HepG2 (cell line): ENCODE data around the gene PTH1R. TPM values are rescaled to one million over a fixed set of nuclear protein-coding genes. Genes with fewer than 3 reads are reported as not detected.

Experiments
- ATAC-seq: fragments of 200-7000 bp; cut with Tn5 transposase; 3 replicates; pipeline ENCODE4 v1.9.1; 2020; ENCODE audit warnings: mild to moderate bottlenecking, moderate library complexity
- BruUV-seq: library from RNA; stranded (reverse); fragments of 400-500 nt; replicated peaks from 2 replicates; lab custom pipeline; 2021; lab: Mats Ljungman, UMichigan
- CTCF ChIA-PET: fragments of 300-600 bp; formaldehyde crosslinking; extraction: SDS; loops from one replicate; lab custom pipeline; 2021; ENCODE audit warnings: low total read pairs, inconsistent platforms, low intra/inter-chr PET ratio; lab: Yijun Ruan, JAX
- POLR2A ChIA-PET: fragments of 350-600 bp; sonication (Branson Sonifier 250); formaldehyde crosslinking; loops from one replicate; lab custom pipeline; 2020; ENCODE audit warnings: antibody characterized with exemption, inconsistent platforms; lab: Yijun Ruan, JAX
- DNase-seq: peaks from one replicate; pipeline ENCODE4 v3.0.0-alpha.2; 2015; ENCODE audit warnings: low spot score
- FAIRE-seq: peaks from 3 replicates; lab custom pipeline; 2011; peaks lifted over from hg19 to GRCh38; lab: Jason Lieb, UNC
- H2AFZ ChIP-seq: one replicate; pipeline ENCODE4 v1.6.1; 2011; ENCODE audit warnings: low read length, inconsistent platforms
- H3K27ac ChIP-seq: fragments of 300-600 bp; 3 replicates; pipeline ENCODE4 v1.8.0; 2011; ENCODE audit warnings: mixed run types, mild to moderate bottlenecking, mixed read lengths, low read length, inconsistent platforms; ENCODE audit not compliant: insufficient read depth; ENCODE audit errors: extremely low read length
- H3K27me3 ChIP-seq, 2 experiments: fragments of 200-600 bp in 1 of 2; 2 replicates in 1 of 2; 3 replicates in 1 of 2; pipeline versions ENCODE4 v1.6.0 to v1.8.0; 2011; ENCODE audit warnings: low read length in 2 of 2, mild to moderate bottlenecking in 2 of 2, moderate library complexity in 2 of 2, inconsistent platforms in 1 of 2; ENCODE audit not compliant: insufficient read depth in 2 of 2, control insufficient read depth in 1 of 2
- H3K36me3 ChIP-seq, 2 experiments: fragments of 200-600 bp in 1 of 2; replicated peaks in 1 of 2; 2 replicates in 1 of 2; 3 replicates in 1 of 2; pipeline versions ENCODE4 v1.5.1 to v1.8.0; 2011; ENCODE audit warnings: low read length in 2 of 2, inconsistent platforms in 1 of 2; ENCODE audit not compliant: insufficient read depth in 2 of 2, control insufficient read depth in 1 of 2
- H3K4me1 ChIP-seq: 2 replicates; pipeline ENCODE4 v1.5.1; 2012; ENCODE audit warnings: low read length, inconsistent platforms; ENCODE audit not compliant: insufficient read depth
- H3K4me2 ChIP-seq: 2 replicates; pipeline ENCODE4 v1.6.0; 2011; ENCODE audit warnings: low read depth, low read length, inconsistent platforms
- H3K4me3 ChIP-seq, 3 experiments: fragments of 200-600 bp in 1 of 3; sonication (generic), shearing (Covaris generic) in 1 of 3; replicated peaks in 1 of 3; 2 replicates each; pipeline ENCODE4 v1.5.1; 2011 to 2016; ENCODE audit warnings: low read length in 3 of 3, inconsistent platforms in 2 of 3, low read depth in 2 of 3, mild to moderate bottlenecking in 2 of 3, control low read depth in 1 of 3, mixed read lengths in 1 of 3; ENCODE audit not compliant: insufficient read depth in 1 of 3
- H3K79me2 ChIP-seq: one replicate; pipeline ENCODE4 v1.6.1; 2011; ENCODE audit warnings: low read length, inconsistent platforms; ENCODE audit not compliant: insufficient read depth
- H3K9ac ChIP-seq: 2 replicates; pipeline ENCODE4 v1.6.0; 2011; ENCODE audit warnings: mild to moderate bottlenecking, low read depth, low read length, inconsistent platforms; ENCODE audit not compliant: insufficient read depth
- H3K9me3 ChIP-seq: 2 replicates; pipeline ENCODE4 v1.5.1; 2012; ENCODE audit warnings: mild to moderate bottlenecking, low read length
- H4K20me1 ChIP-seq: 2 replicates; pipeline ENCODE4 v1.6.0; 2011; ENCODE audit warnings: inconsistent platforms, mild to moderate bottlenecking, low read length, moderate library complexity; ENCODE audit not compliant: insufficient read depth
- BORCS8-MEF2B ChIP-seq: sonication (generic); formaldehyde crosslinking; IDR thresholded peaks from 2 replicates; pipeline ENCODE4 v1.8.0; 2022; ENCODE audit warnings: mild to moderate bottlenecking, missing genetic modification reagents
- HNF1B ChIP-seq: sonication (generic); formaldehyde crosslinking; IDR thresholded peaks from 2 replicates; pipeline ENCODE4 v1.5.1; 2020; ENCODE audit warnings: mild to moderate bottlenecking, moderate library complexity, missing genetic modification reagents
- TEF ChIP-seq: sonication (generic); formaldehyde crosslinking; IDR thresholded peaks from 2 replicates; pipeline ENCODE4 v1.5.0; 2020; ENCODE audit warnings: missing genetic modification reagents
- TRIM22 ChIP-seq: fragments of 450-650 bp; IDR thresholded peaks from 2 replicates; pipeline ENCODE4 v1.6.1; 2017
- ZBTB42 ChIP-seq: sonication (generic); formaldehyde crosslinking; IDR thresholded peaks from 2 replicates; pipeline ENCODE4 v1.5.0; 2020; ENCODE audit warnings: mild to moderate bottlenecking, missing genetic modification reagents
- ZFX ChIP-seq: sonication (generic); formaldehyde crosslinking; IDR thresholded peaks from 2 replicates; pipeline ENCODE4 v1.4.0; 2020; ENCODE audit warnings: mild to moderate bottlenecking, low read depth, missing genetic modification reagents, moderate library complexity
- ZNF235 ChIP-seq: sonication (generic); formaldehyde crosslinking; IDR thresholded peaks from 2 replicates; pipeline ENCODE4 v1.8.1; 2023; ENCODE audit warnings: mild to moderate bottlenecking, missing genetic modification reagents, borderline replicate concordance
- ZNF430 ChIP-seq: sonication (generic); formaldehyde crosslinking; IDR thresholded peaks from 2 replicates; pipeline ENCODE4 v1.9.0; 2021; ENCODE audit warnings: mild to moderate bottlenecking, missing genetic modification reagents
- WGBS: methylation state at CpG from one replicate; pipeline ENCODE4 v1.1.6; 2017; ENCODE audit warnings: low lambda C conversion rate; 5-methylcytosine and 5-hydroxymethylcytosine counted together
- in situ Hi-C: cut with HindIII; loops from 2 replicates; pipeline ENCODE4 v1.10.0; 2017; ENCODE audit warnings: low pct_unique_long_range_greater_than_20kb; ENCODE audit not compliant: extremely low pct_ligation_motif_present
- intact Hi-C: fragments of 100-400 bp; cut with micrococcal nuclease; formaldehyde crosslinking; loops from one replicate; pipeline ENCODE4 v1.10.0; 2022; ENCODE audit not compliant: unreplicated experiment
- polyA plus RNA-seq, 8 experiments: library from polyadenylated mRNA; depleted of rRNA in 3 of 8; stranded (reverse) in 7 of 8; unstranded in 1 of 8; fragments of >200 nt; fragmentation: Illumina TruSeq in 4 of 8; extraction: Trizol in 4 of 8; gene quantifications; 2 replicates each; pipeline versions ENCODE4 v1.2.1 to v1.2.3, GENCODE V29; 2011 to 2016; ENCODE audit warnings: low read depth in 4 of 8, missing spikeins in 1 of 8, mixed read lengths in 1 of 8; ENCODE audit not compliant: insufficient read depth in 1 of 8
- total RNA-seq, 5 experiments: library from RNA; depleted of rRNA; stranded (reverse); fragments of >200 nt; fragmentation: Illumina TruSeq; extraction: Trizol; gene quantifications; 2 replicates each; pipeline ENCODE4 v1.2.3, GENCODE V29; 2016; ENCODE audit warnings: low read depth in 1 of 5

The PTH1R gene
- total and polyA plus RNA-seq, 2 of the 13 experiments (the other 11 are each of a cell fraction or from before 2014, with no cell fraction given), result not detected

GRCh38 chr3:46860810-46861604, 16.5 kb upstream of the PTH1R start:
- ATAC-seq (no peak; the same call in 2 of the 3 replicates), FAIRE-seq (no peak), DNase-seq (no peak)
- H3K36me3 ChIP-seq, result no peaks in the 10 kb centered on the region
- H3K27ac ChIP-seq, result no peak overlapping the region
- intact Hi-C loops, result loop anchor here (2.0 kb wide), 1 partner anchor 32 kb away; no protein-coding TSS in a partner anchor
- H3K4me3 ChIP-seq, result no peak overlapping the region
- 50% methylated on average over 4 of the region's 10 CpGs for WGBS
- no TSS peak for BruUV-seq
- H4K20me1 ChIP-seq, result no peaks in the 10 kb centered on the region
- no peaks in the 10 kb centered on the region for H3K79me2 ChIP-seq
- H3K27me3 ChIP-seq, result peaks cover 5 to 17% of the 10 kb centered on the region in 2 experiments; a peak in 3 of 5 replicates
- no peak overlapping the region for H3K9ac ChIP-seq
- H3K9me3 ChIP-seq, result no peaks in the 10 kb centered on the region
- ChIA-PET CTCF (no interaction called here), POLR2A (no interaction called here)
- TF ChIP-seq BORCS8-MEF2B (CRISPR knock-in tag) (no peak), HNF1B (no peak), ZNF235 (CRISPR knock-in tag) (no peak), TEF (CRISPR knock-in tag) (no peak), ZBTB42 (CRISPR knock-in tag) (no peak), ZFX (peak; percentile 12; the same call in 1 of the 2 replicates), TRIM22 (no peak), ZNF430 (CRISPR knock-in tag) (no peak)
- H3K4me1 ChIP-seq, result peaks cover 27% of the 10 kb centered on the region
- H3K4me2 ChIP-seq, result peak overlapping the region; percentile 19; the same call in 1 of the 2 replicates
- H2AFZ ChIP-seq, result no peak overlapping the region
- in situ Hi-C loops, result no loop called here
